Measurements from ENCODE around the gene RGS6. TPM values are rescaled to one million over a fixed set of nuclear protein-coding genes. Genes with fewer than 3 reads are reported as not detected.

The RGS6 gene
- total and polyA plus RNA-seq, 4 donors = 0.21 to 5.4 (median 0.45) TPM

DNA sequence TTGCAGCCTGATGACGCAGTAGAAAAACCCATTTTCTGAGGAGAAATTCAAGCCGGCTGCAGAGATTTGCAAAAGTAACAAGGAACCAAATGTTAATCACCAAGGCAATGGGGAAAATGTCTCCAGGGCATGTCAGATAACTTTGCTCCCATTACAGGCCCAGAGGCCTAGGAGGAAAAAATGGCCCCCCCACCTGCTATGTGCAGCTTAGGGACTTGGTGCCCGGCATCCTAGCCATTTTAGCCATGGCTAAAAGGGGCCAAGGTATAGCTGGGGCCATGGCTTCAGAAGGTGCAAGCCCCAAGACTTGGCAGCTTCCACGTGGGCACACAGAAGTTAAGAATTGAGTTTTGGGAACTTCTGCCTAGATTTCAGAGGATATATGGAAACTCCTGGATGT lies 351.9 kb downstream of the RGS6 start:
- TF ChIP-seq, protein P1, sequence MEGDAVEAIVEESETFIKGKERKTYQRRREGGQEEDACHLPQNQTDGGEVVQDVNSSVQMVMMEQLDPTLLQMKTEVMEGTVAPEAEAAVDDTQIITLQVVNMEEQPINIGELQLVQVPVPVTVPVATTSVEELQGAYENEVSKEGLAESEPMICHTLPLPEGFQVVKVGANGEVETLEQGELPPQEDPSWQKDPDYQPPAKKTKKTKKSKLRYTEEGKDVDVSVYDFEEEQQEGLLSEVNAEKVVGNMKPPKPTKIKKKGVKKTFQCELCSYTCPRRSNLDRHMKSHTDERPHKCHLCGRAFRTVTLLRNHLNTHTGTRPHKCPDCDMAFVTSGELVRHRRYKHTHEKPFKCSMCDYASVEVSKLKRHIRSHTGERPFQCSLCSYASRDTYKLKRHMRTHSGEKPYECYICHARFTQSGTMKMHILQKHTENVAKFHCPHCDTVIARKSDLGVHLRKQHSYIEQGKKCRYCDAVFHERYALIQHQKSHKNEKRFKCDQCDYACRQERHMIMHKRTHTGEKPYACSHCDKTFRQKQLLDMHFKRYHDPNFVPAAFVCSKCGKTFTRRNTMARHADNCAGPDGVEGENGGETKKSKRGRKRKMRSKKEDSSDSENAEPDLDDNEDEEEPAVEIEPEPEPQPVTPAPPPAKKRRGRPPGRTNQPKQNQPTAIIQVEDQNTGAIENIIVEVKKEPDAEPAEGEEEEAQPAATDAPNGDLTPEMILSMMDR (IDR thresholded peaks at IDR 0.05; ENCODE audit: control extremely low read depth, extremely low read depth) = no peak
- Histone ChIP-seq H3K4me3 (no peak overlapping the region), H3K36me3 (ENCODE audit: control insufficient read depth in 4 of 4, insufficient read depth in 4 of 4, low read length in 4 of 4) (no peaks in the 10 kb centered on the region), H3K4me1 (ENCODE audit: control insufficient read depth in 5 of 5, insufficient read depth in 5 of 5, low read length in 5 of 5) (no peaks in the 10 kb centered on the region), H3K9me3 (ENCODE audit: control insufficient read depth in 4 of 4, insufficient read depth in 3 of 4, low read length in 3 of 4) (peaks cover 0 to 20% (median 3%) of the 10 kb centered on the region in 4 donors), H3K27me3 (ENCODE audit: control insufficient read depth in 3 of 3, insufficient read depth in 3 of 3, low read length in 2 of 3) (no peaks in the 10 kb centered on the region), H3K27ac (ENCODE audit: low read depth in 1 of 2, low read length in 1 of 2) (no peak overlapping the region), H3K9ac (ENCODE audit: insufficient read depth in 1 of 2, low read length in 2 of 2) (no peak overlapping the region)
- ATAC-seq (ENCODE audit: insufficient read depth, low FRiP score) (no peak), DNase-seq (no peak)
- WGBS, 2 donors = 92 to 93% methylated on average over 4 of the region's 4 CpGs

DNA sequence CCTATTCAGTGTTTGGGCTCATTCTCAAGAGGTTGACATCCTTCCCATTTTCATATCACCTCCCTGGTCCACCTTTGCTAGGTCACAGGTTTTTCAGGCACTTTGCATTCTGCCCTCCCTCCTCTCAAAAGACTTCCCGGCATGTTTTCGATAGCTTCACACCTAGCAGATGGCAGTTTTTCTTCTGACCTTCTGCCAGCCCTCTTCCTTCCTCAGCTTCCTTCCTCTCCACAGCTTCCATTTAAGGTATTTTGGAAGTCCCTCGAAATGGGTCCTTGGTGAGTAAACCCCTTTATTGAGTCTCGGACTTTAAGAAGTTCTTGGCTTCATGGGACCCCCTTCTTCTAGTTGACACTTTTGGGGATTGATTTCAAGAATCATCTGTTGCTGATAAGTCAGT lies 358.0 kb downstream of the RGS6 start:
- TF ChIP-seq, protein P1 (IDR thresholded peaks at IDR 0.05; ENCODE audit: control extremely low read depth, extremely low read depth) = no peak
- peaks cover 0 to 6% (median 0%) of the 10 kb centered on the region in 4 donors for H3K9me3 ChIP-seq (ENCODE audit: control insufficient read depth in 4 of 4, insufficient read depth in 3 of 4, low read length in 3 of 4)
- no peak overlapping the region for H3K9ac ChIP-seq (ENCODE audit: insufficient read depth in 1 of 2, low read length in 2 of 2)
- no peak overlapping the region for H3K4me3 ChIP-seq
- H3K27ac ChIP-seq (ENCODE audit: low read depth in 1 of 2, low read length in 1 of 2) = no peak overlapping the region
- no peak for ATAC-seq (ENCODE audit: insufficient read depth, low FRiP score)
- H3K36me3 ChIP-seq (ENCODE audit: control insufficient read depth in 4 of 4, insufficient read depth in 4 of 4, low read length in 4 of 4) = no peaks in the 10 kb centered on the region
- H3K27me3 ChIP-seq (ENCODE audit: control insufficient read depth in 3 of 3, insufficient read depth in 3 of 3, low read length in 2 of 3) = peaks cover 0 to 3% (median 0%) of the 10 kb centered on the region in 3 donors
- 34 to 44% methylated on average over 4 of the region's 4 CpGs for WGBS, 2 donors
- no peak for DNase-seq
- peaks cover 0 to 7% (median 0%) of the 10 kb centered on the region in 5 donors for H3K4me1 ChIP-seq (ENCODE audit: control insufficient read depth in 5 of 5, insufficient read depth in 5 of 5, low read length in 5 of 5)

GRCh38 chr14:72291908-72292688 lies 359.9 kb downstream of the RGS6 start:
- ATAC-seq (ENCODE audit: insufficient read depth, low FRiP score) = no peak
- no peak overlapping the region for H3K9ac ChIP-seq (ENCODE audit: insufficient read depth in 1 of 2, low read length in 2 of 2)
- 60 to 70% methylated on average over 16 of the region's 16 CpGs for WGBS, 2 donors
- DNase-seq = peak; percentile 45 to 83 (median 81)
- peaks cover 0 to 3% (median 0%) of the 10 kb centered on the region in 3 donors for H3K27me3 ChIP-seq (ENCODE audit: control insufficient read depth in 3 of 3, insufficient read depth in 3 of 3, low read length in 2 of 3)
- peaks cover 0 to 7% (median 0%) of the 10 kb centered on the region in 5 donors for H3K4me1 ChIP-seq (ENCODE audit: control insufficient read depth in 5 of 5, insufficient read depth in 5 of 5, low read length in 5 of 5)
- peaks cover 0 to 7% (median 0%) of the 10 kb centered on the region in 4 donors for H3K9me3 ChIP-seq (ENCODE audit: control insufficient read depth in 4 of 4, insufficient read depth in 3 of 4, low read length in 3 of 4)
- TF ChIP-seq, protein P1 (IDR thresholded peaks at IDR 0.05; ENCODE audit: control extremely low read depth, extremely low read depth) = peak; percentile 23
- no peak overlapping the region for H3K4me3 ChIP-seq
- H3K36me3 ChIP-seq (ENCODE audit: control insufficient read depth in 4 of 4, insufficient read depth in 4 of 4, low read length in 4 of 4) = no peaks in the 10 kb centered on the region
- no peak overlapping the region for H3K27ac ChIP-seq (ENCODE audit: low read depth in 1 of 2, low read length in 1 of 2)

Data from lung (tissue), 12 donors.